Right kidney (tissue), 1 donor: ENCODE results near the gene SLC12A4.
"Not testable (repeated sequence)": the region's sequence is repeated elsewhere in the genome, so short reads cannot be mapped to it uniquely, and the experiment has no call there.

Experiments used
- DNase-seq: peaks from one replicate; pipeline ENCODE4 v3.0.0-alpha.2; 2016

SLC12A4 gene

DNA sequence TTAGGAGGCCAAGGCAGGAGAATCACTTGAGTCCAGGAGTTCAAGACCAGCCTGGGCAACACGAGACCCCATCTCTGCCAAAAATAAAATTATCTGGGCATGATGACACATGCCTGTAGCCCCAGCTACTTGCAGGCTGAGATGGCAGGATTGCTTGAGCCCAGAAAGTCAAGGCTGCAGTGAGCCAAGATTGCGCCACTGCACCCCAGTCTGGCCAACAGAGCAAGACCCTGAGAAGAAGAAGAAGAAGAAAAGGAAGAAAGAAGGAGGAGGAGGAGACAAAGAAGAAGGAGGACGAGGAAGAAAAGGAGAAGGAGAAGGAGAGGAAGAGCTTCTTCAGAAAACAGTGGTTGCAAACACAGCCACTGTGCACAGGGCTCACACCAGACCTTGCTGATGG lies 20.2 kb upstream of the SLC12A4 start:
- DNase-seq: no peak

GRCh38 chr16:67987460-67988160 lies 19.2 kb upstream of the SLC12A4 start:
- DNase-seq: no peak

- no peak for DNase-seq
These were observed 18.5 kb upstream of the SLC12A4 start for GRCh38 chr16:67986949-67987348.

GRCh38 chr16:67982011-67982696 lies 13.7 kb upstream of the SLC12A4 start:
- no peak for DNase-seq

GRCh38 chr16:67979955-67980678 lies 11.7 kb upstream of the SLC12A4 start, which contains the start of gene DPEP3:
TSS of gene DPEP3 (minus strand) at chr16:67980499. CDS start at chr16:67980380, 119 bp downstream.
- no peak for DNase-seq

- DNase-seq: no peak
These were observed 9.2 kb upstream of the SLC12A4 start for GRCh38 chr16:67977469-67978227.

GRCh38 chr16:67977005-67977404 lies 8.6 kb upstream of the SLC12A4 start:
- no peak for DNase-seq

DNA sequence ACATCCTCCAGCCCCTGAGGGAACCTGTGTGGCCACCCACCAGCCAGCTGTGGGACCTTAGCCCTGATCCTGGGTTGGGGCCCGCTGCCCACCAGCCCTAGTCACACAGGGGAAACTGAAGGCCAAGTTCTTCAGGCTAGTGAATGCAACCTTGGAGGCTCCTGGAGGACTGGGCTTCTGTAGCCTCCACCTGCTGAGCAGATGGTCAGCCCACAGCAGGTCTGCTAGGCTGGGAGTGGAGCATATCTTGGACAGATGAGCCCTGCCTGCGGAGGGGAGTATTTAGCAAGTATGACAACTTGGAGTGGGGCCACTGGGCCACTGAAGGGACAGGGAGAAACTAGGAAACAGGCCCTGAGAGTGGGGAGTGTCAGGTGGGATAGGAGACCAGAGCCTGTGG lies 7.8 kb upstream of the SLC12A4 start:
- DNase-seq: no peak

- no peak for DNase-seq
These were observed 7.1 kb upstream of the SLC12A4 start for GRCh38 chr16:67975321-67976105.

- DNase-seq: not testable (repeated sequence)
These were observed 3.8 kb upstream of the SLC12A4 start for GRCh38 chr16:67972285-67972684.

- no peak for DNase-seq
These were observed 2.7 kb upstream of the SLC12A4 start for GRCh38 chr16:67971111-67971510.

GRCh38 chr16:67969254-67970039 lies 1.0 kb upstream of the SLC12A4 start:
- peak; percentile 67 for DNase-seq

GRCh38 chr16:67967958-67968399 lies 458 bp downstream of the SLC12A4 start:
- DNase-seq: no peak

DNA sequence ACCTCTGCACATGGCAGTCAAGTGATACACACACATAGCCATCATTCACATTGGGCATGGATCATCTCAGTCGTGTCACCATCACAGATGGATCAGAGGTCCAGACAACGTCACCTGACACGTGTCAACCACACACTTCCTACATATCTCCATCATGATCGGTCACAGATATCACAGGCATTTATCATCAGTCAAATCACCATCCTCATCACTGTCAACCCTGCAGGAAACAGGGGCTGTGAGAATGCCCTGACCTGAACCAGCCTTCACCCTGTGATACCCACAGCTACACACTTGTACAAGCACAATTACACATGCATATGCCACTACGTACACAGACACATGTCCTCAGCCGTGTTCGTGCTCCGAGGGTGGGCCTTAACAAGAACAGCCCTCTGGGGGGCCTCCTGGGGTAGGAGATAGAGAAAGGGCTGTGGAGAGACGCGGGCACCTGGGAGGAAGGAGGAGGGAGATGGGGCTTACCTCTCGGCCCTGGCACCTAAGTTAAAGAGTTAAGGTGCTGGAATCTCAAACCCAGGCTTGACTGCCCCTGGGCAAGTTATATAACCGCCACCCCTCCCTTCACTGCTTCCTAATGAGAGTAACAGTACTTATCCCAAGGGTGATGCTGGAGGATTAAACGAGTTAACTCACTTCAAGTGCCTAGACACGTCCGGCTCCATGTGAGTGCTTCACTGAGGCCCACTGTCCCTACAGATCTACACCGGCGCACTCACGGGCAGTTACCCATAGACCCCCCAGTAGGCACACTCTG lies 1.1 kb downstream of the SLC12A4 start:
- DNase-seq: no peak

GRCh38 chr16:67966549-67967182 lies 1.8 kb downstream of the SLC12A4 start:
- no peak for DNase-seq

GRCh38 chr16:67965668-67966548 lies 2.5 kb downstream of the SLC12A4 start:
- DNase-seq: no peak

DNA sequence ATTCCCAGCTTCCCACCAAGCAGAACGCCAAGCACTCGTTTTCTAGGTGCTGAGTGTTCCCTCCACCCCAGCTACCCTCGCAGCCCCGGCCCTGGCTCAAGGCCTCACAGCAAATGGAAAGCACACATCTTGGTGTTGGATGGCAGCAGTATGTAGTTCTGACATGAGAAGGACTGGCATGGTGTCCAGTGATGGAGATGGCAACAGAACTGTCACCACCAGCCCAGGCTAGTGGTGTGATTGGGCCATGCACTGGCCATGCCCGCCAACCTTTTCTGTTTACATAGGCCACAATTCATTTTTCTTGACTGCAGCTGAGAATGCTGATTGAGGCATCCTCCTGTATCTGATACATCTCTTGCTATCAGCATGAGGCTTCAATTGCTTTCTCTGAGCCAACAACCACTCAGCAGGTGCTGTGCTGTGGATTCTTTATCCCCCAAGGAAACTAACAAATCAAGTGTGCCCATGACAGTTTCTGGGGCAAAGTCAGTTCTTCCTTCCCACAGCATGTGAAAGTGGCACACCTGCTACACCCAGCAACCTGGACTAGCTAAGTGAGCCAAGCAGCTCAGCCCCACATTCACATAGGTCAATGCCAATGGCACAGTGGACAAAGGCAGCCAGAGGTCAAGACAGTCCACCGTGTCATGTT lies 3.8 kb downstream of the SLC12A4 start:
- no peak for DNase-seq
